Islet precursor cell (in vitro differentiated cells): ENCODE data around the gene SLC17A6.

Source experiments
- DNase-seq: peaks from one replicate; pipeline ENCODE4 v3.0.0-alpha.2; 2018

The SLC17A6 gene

DNA sequence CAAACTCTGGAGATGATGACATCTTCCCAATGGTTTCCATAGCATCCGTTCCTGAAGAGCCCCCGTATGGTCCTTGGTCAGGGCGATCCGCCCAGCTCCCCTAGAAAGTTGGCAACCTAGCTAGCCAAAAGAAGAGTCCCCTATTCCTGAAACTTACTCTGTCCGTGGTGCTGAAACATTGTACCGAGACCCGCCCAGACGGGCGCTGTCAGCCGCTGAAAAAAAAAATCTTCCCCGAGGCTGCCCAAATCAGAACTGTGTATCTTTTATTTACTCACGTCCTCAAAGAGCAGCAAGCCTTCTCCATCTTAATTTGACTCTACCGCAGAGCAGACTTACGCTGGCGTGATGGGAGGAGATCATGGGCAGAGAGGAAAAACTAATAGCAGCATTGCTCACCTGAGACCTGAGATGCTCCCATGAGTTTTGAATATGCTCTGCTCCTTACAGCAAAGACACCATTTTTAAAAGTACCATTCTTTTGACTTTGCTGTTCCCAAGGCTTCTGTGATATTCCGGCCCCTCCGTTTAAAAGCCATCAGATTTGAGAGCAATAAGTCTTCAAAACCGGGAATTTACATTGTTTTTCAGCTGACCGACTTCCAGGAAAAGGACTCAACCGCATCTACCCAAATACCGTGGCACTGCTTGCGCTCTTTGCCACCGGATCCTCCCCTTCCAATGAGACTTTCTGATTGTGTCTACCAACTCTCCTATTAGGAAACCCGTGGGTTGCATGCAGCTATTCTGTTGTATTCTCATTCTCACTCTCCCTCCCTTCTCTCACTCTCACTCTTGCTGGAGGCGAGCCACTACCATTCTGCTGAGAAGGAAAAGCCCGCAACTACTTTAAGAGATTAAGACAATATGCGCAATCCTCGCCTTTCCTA is at the start of gene SLC17A6:
TSS of gene SLC17A6 (plus strand) at position 786 of the 890 bp plus-strand sequence. CDS start 153 bp downstream, outside the sequence.
- peak; percentile 73 for DNase-seq

DNA sequence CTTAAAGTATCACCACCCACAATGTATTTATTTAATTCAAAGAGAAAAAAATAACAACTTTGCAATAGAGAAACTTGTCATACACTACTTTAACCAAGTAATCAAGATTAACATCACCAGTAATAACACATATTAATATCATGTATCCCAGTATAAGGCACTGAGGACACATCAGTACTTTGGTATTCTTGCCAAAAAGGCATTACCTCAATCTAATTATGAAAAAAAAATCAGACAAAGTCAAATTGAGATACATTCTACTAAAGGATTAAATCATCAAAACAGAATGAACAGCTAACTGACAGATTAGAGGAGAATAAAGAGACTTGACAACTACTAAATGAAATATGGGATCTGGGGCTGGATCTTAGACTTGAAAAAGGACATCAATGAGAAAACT is 35.8 kb upstream of the SLC17A6 start:
- DNase-seq, result no peak

DNA sequence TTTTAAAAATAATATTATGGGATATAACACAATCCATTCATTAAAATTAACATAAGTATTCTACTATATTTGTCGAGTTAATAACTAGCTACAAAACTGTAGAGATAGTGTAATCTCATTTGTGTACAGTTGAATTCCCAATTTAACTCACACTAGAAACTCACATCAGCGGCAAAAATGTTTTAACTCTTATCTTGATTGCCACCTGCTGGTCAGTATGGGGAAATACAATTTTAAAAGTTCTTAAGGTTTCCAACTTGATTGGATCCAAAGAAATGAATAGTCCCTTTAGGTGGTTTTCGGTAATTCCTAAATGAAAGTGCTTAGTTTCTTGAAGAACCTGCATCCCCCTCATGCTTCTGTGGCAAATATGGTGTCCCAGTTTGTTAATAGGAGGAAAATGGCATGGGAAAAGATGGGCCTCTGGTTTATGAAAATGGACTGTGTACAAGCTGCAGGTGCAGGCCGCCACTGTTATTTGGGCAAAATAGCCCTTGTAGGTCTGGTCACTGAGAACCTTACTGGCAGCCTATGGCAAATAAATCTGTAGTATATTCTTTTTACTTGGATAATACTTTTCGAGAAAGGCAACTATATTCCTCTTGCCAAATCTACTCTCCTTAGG is 33.7 kb upstream of the SLC17A6 start:
- no peak for DNase-seq

DNA sequence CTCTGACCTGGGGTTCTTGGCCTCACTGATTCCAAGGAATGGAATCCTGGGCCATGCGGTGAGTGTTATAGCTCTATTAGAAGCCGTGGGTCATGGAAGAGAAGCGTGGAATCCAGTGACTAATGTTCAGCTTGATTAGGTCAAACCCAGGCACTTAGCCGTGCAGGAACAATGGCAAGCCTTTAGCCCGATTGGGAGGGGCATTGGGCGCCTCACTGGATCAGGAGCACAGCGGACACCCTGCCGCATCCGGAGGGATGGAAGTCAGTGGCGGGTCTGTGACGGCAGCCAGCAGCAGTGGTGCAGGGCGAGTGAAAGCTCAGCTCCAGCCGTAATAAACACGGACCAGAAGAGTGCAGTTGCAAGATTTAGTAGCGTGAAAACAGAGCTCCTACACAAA is 20.5 kb upstream of the SLC17A6 start:
- DNase-seq, result no peak

DNA sequence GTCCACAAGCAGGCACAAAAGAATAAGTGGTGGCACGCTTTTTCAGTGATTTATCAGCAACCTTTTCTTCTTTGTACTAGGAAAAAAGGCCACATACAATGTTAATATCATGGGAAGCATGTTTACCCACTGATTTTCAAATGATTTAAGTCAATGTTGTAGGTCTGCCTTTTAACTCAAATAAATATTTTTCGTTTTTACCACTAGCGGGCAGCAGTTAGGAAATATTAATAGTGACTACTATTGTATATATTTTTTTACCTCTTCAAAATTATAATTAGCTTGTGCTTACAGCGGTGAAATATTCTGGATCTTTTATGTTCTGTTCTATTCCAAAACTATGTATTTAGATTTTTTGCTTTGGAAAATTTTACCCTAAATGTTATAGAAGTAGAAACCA is 6.4 kb upstream of the SLC17A6 start:
- DNase-seq, result no peak

DNA sequence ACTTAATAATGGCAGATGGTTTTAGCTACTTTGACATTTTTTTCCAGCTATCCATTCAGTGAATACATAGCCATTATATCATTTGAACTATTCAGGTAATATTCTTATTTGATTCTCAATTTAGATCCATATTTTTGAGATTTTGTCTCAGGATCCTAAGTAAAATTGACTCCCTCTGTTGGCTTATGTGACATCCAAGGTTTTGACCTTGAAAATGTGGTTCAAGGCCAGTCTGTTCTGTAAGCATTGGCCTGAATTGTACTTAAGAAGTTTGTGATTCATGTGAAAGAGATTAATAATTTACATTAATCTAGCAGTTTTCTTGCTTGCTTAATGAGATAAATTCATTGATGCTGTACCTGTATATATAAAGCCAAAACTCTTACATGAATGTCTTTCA is 1.6 kb upstream of the SLC17A6 start:
- DNase-seq, result no peak

DNA sequence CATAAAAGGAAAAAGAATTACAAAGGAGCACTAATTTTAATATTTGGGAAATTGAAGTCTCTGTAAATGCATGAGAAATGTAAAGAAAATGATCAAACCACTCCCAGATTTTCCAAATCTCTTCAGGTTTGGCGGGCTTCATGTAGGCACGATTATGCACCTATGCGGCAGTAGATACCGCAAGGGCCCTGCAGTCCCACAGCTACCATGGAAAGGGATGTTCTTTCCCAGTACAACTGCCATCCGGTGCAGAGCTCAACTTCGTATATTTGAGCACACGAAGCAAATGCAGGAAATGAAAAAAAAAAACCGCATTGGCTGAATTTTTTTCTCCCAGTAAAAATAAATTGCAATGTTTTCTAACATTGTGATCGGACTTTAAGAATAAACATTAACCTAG is 1.4 kb downstream of the SLC17A6 start:
- no peak for DNase-seq

DNA sequence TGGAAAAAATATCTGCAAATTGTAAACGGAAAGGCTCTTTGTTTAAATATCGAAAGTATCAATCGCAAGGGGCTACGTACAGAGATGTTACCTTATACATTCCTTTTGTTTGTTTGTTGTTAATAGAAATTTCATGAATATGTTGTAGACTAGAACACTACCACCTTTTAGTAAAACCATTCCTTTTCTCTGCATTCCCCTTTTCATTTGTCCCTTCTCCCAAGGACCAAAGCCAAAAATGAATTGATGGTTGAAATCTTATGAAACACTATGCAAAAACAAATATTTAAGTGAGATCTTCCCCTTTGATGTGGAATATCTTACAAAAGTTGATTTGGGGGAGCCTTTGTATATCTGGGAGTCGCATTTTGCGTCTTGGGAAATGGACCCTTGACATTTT is 2.1 kb downstream of the SLC17A6 start:
- no peak for DNase-seq

DNA sequence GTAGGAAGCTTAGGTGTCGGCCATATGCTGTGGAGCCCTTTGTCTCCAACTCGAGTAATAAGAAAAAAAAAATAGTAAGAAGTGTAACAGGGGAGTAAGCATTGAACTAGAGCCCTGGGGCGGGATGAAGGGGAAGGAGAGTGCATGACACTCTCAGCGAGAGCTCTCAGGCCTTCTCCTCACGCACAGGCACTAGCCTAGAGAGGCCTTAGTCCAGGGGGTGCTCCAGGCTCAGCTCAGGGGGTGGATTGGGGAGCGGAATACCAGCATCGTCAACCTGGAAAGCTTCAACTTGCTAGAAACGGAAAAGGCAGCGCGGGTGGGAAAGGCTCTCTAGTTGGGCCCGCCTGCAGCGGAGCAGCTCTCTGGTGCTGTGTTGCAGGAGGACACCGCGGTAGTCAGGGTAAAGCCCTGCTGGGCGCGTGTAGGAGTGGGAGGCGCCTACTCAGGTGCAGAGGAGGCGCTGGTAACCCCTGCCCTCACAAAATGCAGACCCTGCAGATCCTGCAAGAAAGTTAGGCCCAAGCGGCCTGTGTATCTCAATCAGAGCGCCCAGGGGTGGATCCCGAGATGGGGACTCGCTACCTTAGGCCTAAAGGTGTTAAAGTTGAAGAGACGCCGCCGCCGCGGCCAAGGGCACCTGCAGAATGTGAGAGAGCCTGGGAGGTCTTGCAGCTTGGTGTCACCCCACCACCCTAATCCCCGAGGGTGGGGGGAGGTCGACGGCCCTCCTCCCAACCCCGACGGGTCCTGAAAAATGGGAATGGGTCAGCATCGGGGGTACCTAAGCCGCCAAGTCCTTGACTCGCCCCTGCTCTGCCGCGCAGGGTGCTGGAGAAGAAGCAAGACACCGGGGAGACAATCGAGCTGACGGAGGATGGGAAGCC is 2.8 kb downstream of the SLC17A6 start:
- peak; percentile 63 for DNase-seq

DNA sequence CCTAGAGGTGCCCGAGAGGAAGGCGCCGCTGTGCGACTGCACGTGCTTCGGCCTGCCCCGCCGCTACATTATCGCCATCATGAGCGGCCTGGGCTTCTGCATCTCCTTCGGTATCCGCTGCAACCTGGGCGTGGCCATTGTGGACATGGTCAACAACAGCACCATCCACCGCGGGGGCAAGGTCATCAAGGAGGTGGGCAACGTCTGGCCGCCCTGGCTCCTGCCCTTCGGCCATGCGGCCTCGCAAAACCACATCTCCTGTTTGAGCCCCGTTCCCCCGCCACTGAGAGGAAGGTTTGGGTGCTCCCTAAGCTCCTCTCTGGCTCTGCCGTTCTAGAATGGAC is 3.4 kb downstream of the SLC17A6 start:
- DNase-seq, result no peak

DNA sequence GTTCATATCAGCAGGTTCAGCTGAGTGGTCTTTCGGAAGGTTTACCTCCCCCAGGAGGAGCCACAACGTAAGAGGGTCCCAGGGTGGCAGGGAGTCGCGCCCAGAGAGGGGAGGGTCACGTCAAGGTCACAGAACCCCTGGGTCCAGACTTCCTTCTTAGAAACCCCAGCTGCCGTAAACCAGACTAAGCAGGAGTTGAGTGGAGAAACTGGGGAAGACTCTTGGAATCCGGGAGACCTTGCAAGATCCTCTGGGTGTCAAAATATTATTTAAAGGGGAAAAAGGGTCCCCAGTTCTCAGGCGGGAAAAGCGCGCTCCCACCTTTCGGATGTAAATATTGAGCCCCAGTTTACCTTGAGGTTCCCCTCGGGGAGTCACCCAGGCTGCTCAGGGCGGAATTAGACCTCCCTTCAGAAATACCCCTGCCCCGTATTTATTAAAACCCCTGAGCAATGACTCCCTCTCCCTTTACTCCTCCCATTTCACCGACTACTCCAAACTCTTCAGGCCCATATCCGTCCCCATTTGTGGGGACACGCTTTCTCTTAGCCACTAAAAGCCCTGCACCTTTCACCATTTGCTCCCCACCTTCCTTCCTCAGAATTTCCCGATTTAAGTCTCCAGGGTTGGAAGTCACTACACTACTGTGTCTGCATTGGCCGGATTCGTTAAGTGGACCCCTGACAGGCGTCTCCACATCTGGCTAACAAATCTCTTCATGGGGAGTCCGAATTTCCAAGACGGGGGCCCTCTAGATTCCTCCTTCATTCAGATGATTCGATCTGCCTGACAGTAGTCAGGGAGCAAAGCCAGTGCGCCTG is 4.2 kb downstream of the SLC17A6 start:
- DNase-seq, result no peak

DNA sequence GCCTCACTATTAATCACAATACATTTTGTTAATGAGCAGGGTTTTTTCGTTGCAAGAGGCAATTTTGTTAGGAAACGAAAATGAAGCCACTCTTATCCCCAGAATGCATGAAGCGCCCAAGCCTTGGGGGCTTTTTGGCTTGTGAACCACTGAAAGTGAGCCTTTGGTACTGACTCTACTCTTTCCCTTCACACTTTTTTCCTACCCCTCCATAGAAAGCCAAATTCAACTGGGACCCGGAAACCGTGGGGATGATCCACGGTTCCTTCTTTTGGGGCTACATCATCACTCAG is 4.8 kb downstream of the SLC17A6 start:
- no peak for DNase-seq

DNA sequence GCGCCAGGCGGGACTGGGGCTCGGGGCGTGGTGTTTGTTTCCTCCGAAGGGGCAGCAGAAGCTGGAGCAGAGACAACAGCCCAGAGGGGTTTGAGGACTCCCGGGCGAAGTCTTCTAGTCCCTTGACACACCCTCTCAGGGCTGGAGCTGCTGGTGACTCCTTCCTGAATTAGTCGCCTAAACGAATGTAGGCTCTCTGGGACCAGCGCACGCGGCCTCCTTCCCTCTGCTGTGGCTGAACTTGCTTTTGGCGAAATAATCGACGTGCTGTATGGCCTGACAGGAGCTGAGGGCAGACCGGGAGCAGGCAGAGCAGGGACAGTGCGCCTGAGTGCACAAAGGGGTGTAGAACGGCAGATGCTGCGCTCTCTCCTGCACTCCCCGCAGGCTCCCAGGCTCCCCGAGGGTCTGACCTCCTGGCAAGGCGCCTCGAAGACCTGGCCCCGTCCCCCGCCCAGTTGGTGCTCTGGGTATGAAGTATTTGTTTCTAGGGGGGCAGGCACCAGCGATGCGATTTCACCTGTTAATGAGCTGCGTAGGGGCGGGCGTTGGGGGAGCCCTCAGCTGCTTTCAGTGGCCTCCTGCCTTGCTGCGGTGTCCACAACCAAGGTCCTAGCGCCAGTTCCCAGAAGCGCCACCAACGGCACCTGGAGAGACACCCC is 5.3 kb downstream of the SLC17A6 start:
- DNase-seq, result peak; percentile 68

DNA sequence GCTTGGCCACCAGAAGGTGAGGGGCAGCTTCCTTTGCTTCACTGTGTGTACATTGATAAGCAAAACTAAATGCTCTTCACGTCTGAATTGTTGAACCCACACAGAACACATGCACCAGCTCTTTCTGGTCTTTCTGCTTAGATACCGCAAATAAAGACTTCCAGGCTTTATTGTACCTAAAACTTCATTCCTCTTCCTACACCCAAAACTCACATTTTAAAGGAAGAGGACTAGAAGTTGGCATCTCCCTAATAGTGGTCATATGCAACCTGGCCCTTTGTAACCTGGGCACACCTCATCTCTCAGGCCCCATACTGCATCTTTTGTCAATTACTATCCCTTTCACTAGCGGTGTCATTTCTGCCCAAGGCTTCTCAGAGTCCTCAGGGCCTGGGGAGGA is 5.9 kb downstream of the SLC17A6 start:
- no peak for DNase-seq

DNA sequence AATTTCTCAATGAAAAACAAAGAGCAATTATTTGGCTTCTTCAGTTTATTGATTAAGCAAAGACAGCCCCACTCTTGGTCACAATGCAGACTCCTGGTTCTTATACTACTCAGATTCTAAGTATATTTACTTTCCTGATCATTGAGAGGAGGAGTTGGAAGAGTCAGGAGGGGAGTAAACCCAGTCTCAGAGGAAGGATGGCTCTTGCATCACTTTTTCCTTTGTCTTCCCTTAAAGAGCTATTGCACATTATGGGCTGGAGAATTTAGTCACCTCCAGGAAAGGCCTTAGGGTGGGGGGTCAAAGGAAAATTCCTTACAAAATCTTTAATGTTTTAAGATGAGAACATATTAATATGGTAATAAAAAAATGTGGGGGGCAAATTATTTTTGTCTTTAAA is 8.1 kb downstream of the SLC17A6 start:
- no peak for DNase-seq

DNA sequence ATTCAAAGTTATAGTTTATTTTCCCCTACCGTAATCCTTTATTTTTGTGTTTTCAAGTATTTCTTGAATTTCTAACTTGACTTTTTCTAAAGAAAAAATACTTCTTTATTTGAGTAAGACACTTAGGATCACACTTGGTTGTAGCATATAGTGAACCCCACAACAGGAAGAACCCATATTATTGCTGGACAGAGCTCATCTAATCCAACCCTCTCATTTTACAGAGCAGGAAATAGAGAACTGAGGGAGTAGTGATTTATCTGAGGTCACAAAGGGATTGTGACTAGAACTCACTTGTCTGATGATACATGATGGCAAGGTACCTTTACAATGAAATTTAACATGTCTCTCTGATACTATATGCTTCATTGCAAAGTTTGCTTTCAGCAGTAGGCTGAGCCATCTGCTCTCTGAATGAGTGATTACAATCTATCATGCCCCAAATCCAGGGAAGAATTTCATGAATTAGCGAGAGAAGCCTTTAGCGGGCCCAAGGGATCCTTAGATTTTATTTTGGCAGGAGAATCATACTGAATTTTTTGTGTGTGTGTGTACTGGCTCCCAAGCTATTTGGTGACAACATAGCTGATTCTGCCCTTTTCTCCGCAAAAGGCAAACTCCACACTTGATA is 9.8 kb downstream of the SLC17A6 start:
- DNase-seq, result no peak

DNA sequence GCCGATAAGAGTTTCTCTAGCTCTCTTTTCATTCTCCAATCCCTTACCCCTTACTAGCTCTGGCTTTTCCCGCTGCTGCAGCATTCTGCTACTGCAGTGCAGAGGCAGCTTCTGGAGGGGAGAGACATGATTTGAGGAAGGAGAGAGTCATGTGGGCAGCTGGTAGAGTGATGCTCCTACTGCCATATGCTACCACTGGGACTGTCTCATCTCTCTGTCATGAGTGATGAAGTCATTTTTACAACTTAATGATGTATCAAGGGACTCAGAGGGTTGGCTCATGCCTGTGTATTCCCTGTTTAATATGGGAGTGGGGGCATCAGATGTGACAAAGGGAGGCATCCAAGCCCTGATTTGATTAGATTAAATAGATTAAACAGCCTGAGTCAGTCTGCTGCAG is 11.3 kb downstream of the SLC17A6 start:
- no peak for DNase-seq

DNA sequence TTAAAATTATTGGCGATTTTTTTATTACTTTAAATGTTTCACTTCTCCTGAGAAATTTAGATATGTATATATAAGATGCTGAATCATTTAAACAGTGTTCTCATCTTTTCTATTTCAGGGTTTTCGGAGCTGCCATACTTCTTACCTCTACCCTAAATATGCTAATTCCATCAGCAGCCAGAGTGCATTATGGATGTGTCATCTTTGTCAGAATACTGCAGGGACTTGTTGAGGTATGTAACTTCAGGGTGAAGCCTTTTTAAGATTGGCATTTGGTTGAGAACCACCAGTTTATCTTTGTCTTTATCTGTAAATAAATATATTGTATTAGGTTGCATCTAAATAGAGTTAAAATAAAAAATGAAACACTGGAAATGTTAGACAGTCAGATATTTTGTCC is 21.1 kb downstream of the SLC17A6 start:
- DNase-seq, result no peak

DNA sequence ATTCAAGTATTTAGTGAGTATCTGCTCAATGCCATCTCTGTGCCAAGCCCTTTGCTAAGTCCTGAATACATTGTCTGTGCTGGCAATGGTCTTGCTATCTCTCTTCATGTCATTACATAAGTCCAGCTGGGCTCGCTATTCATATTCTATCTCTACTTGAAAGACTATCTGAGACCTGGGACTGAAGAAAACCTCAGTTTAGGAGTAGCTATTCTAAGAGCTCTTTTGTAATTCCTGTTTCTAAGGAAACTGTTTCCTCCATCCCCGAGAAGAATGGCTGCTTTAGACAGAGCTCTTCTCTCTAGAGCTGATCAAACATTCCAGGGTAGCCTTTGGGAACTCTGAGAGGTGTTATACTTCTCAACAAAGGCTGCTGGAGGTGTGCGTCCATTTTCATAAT is 33.0 kb downstream of the SLC17A6 start:
- DNase-seq, result no peak

DNA sequence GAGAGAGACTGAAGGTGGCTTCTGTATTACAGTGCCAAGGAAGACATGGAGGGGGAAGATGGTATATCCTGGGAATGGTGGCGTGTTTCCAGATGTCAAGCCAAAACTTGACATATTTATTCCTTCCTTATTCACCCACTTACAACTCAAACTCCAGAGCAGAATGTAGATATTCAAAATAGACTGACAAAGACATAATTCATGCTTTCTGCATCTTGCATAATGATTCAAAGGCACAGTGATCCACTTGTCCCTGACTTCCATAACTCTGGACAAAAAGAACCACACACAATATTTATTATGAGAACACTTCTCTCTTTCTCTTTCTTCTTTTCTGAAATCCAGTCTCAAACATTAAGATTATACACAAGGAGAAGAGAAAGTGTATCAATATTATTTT is 48.9 kb downstream of the SLC17A6 start:
- no peak for DNase-seq

DNA sequence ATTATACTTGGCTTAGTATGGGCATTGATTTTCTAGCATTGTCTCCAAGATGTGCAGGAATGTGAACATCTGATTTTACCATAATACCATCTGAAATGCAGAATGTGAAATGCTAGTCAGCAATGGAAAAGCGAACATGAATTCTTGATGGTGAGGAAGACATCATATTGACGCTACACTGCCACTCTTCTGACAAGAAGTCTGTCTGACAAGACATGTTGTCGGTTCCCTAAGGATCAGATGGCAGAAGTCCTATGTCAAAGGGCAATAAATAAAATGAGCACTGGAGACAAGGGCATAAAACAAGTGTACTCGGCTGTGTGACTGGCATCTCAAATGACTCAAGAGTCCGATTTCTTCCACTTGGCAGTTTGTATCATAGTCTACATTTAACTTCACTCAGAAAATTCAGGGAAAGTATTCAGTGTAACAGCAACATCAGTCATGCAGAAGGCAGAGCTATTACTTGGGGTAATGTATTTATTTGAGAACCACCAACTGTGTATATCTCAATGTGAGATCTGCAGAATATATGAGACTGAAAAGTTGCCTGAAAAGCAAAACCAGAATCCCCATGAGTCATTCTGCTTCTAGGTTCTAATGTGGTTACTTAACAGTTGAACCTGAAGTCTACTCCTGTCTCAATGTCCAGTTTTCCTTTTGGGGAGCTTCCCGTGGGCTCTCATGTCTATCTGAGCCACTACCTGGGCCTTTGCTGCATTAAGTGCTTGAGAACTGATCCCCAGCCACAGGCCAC is 51.5 kb downstream of the SLC17A6 start:
- DNase-seq, result no peak
